ENCODE results near the gene RRP8.

RRP8 gene

GRCh38 chr11:6622261-6623171 is 19.1 kb upstream of the RRP8 start:
- no peak overlapping the region for H2AFZ ChIP-seq (ENCODE audit: low read depth, low read length, severe bottlenecking)
- no peaks in the 10 kb centered on the region for H3K27me3 ChIP-seq (ENCODE audit: low read length)
- H3K79me2 ChIP-seq (ENCODE audit: insufficient read depth, low read length), result peaks cover 9% of the 10 kb centered on the region; the same call in 1 of the 2 replicates
- no peaks in the 10 kb centered on the region for H3F3A ChIP-seq (ENCODE audit: insufficient read depth)
- no peaks in the 10 kb centered on the region for H3K9me3 ChIP-seq (ENCODE audit: insufficient read depth, low read length)
- H4K20me1 ChIP-seq (ENCODE audit: low read depth, low read length), result no peaks in the 10 kb centered on the region
- no peak overlapping the region for H3K4me3 ChIP-seq (ENCODE audit: insufficient read depth, low read length, poor library complexity, severe bottlenecking)
- H3K36me3 ChIP-seq (ENCODE audit: low read length), result no peaks in the 10 kb centered on the region
- no peak overlapping the region for H3K4me2 ChIP-seq (ENCODE audit: low read depth, low read length, poor library complexity, severe bottlenecking)
- no peak for TF ChIP-seq CTCF (IDR thresholded peaks at IDR 0.05; ENCODE audit: insufficient read depth, low read length, poor library complexity, severe bottlenecking)
- TF ChIP-seq EZH2phosphoT487 (conservative IDR thresholded peaks at IDR 0.05; ENCODE audit: low read length), result no peak
- no peak overlapping the region for H3K27ac ChIP-seq (ENCODE audit: low read depth, low read length)
- H3K9ac ChIP-seq (ENCODE audit: low read length), result no peak overlapping the region
- no peaks in the 10 kb centered on the region for H3K9me2 ChIP-seq (replicated peaks; ENCODE audit: insufficient read depth, low read length)

- no peak overlapping the region for H3K4me3 ChIP-seq (ENCODE audit: insufficient read depth, low read length, poor library complexity, severe bottlenecking)
- no peaks in the 10 kb centered on the region for H3K36me3 ChIP-seq (ENCODE audit: low read length)
- TF ChIP-seq CTCF (IDR thresholded peaks at IDR 0.05; ENCODE audit: insufficient read depth, low read length, poor library complexity, severe bottlenecking) (no peak), EZH2phosphoT487 (conservative IDR thresholded peaks at IDR 0.05; ENCODE audit: low read length) (no peak)
- H3K9me2 ChIP-seq (replicated peaks; ENCODE audit: insufficient read depth, low read length), result no peaks in the 10 kb centered on the region
- H3F3A ChIP-seq (ENCODE audit: insufficient read depth), result no peaks in the 10 kb centered on the region
- no peak overlapping the region for H3K9ac ChIP-seq (ENCODE audit: low read length)
- no peaks in the 10 kb centered on the region for H4K20me1 ChIP-seq (ENCODE audit: low read depth, low read length)
- no peak overlapping the region for H3K4me2 ChIP-seq (ENCODE audit: low read depth, low read length, poor library complexity, severe bottlenecking)
- H3K79me2 ChIP-seq (ENCODE audit: insufficient read depth, low read length), result peaks cover 9% of the 10 kb centered on the region; the same call in 1 of the 2 replicates
- no peaks in the 10 kb centered on the region for H3K27me3 ChIP-seq (ENCODE audit: low read length)
- no peaks in the 10 kb centered on the region for H3K9me3 ChIP-seq (ENCODE audit: insufficient read depth, low read length)
- H3K27ac ChIP-seq (ENCODE audit: low read depth, low read length), result no peak overlapping the region
- no peak overlapping the region for H2AFZ ChIP-seq (ENCODE audit: low read depth, low read length, severe bottlenecking)
These were observed 18.3 kb upstream of the RRP8 start for GRCh38 chr11:6621711-6622211.

- no peaks in the 10 kb centered on the region for H3K9me2 ChIP-seq (replicated peaks; ENCODE audit: insufficient read depth, low read length)
- H3F3A ChIP-seq (ENCODE audit: insufficient read depth), result no peaks in the 10 kb centered on the region
- TF ChIP-seq EZH2phosphoT487 (conservative IDR thresholded peaks at IDR 0.05; ENCODE audit: low read length) (no peak), CTCF (IDR thresholded peaks at IDR 0.05; ENCODE audit: insufficient read depth, low read length, poor library complexity, severe bottlenecking) (no peak)
- no peak overlapping the region for H2AFZ ChIP-seq (ENCODE audit: low read depth, low read length, severe bottlenecking)
- no peak overlapping the region for H3K9ac ChIP-seq (ENCODE audit: low read length)
- H3K4me2 ChIP-seq (ENCODE audit: low read depth, low read length, poor library complexity, severe bottlenecking), result no peak overlapping the region
- no peaks in the 10 kb centered on the region for H3K36me3 ChIP-seq (ENCODE audit: low read length)
- H3K27me3 ChIP-seq (ENCODE audit: low read length), result no peaks in the 10 kb centered on the region
- peaks cover 9% of the 10 kb centered on the region; the same call in 1 of the 2 replicates for H3K79me2 ChIP-seq (ENCODE audit: insufficient read depth, low read length)
- H4K20me1 ChIP-seq (ENCODE audit: low read depth, low read length), result no peaks in the 10 kb centered on the region
- H3K4me3 ChIP-seq (ENCODE audit: insufficient read depth, low read length, poor library complexity, severe bottlenecking), result no peak overlapping the region
- no peaks in the 10 kb centered on the region for H3K9me3 ChIP-seq (ENCODE audit: insufficient read depth, low read length)
- H3K27ac ChIP-seq (ENCODE audit: low read depth, low read length), result no peak overlapping the region
These were observed 17.2 kb upstream of the RRP8 start for GRCh38 chr11:6620636-6621035.

All from SU-DHL-6 (cell line).